ENCODE results near the gene ZNF519.
"Not testable (repeated sequence)": the region's sequence is repeated elsewhere in the genome, so short reads cannot be mapped to it uniquely, and the experiment has no call there.

Gene ZNF519

DNA sequence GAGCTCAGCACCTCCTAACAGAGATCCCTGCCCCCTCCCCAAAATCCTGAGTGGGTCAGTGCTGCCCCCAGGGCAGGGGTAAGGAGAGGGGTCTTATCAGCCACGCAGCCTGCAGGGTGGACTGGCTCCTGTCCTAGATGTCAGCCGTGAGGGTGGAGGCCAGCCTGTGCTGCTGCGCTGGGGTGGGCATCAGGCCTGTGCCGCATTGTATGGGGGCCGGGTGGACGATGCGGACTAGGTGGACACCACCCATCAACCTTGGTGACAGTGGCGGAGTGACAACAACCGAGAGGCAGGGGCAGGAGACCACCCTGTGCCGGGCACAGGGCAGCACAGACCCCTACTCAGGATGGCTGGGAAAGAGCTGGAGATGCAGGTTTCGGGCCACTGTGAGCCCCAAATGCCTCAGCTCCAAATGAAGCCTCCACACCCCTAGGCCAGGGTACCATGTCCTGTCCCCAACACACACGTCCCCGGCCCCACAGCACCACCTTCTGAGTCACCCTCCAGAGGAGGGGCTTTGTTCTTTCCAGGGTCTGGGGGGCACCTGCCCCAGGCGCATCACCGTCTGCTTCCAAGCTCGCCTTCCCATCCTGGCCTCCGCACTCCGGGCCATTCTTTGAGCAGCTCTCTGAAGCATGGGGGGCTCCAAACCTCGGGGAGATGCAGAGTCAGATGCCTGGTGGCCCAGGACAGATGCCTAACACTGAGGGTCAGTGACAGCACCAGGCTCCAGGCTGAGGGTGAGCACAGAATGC, 13.5 kb upstream of the ZNF519 start:
- H3K9ac ChIP-seq (ENCODE audit: low read depth in 1 of 2, low read length in 2 of 2); H3K36me3 ChIP-seq (ENCODE audit: control insufficient read depth in 2 of 2, insufficient read depth in 2 of 2, low read length in 2 of 2); H3K4me1 ChIP-seq (ENCODE audit: control insufficient read depth in 2 of 2, insufficient read depth in 2 of 2, low read length in 2 of 2); H3K27ac ChIP-seq (ENCODE audit: low read depth in 2 of 2, low read length in 2 of 2); H3K9me3 ChIP-seq (ENCODE audit: control insufficient read depth in 2 of 2, low read length in 2 of 2); H3K27me3 ChIP-seq (ENCODE audit: control insufficient read depth in 2 of 2, insufficient read depth in 2 of 2, low read length in 2 of 2); H3K4me3 ChIP-seq (ENCODE audit: low read length in 2 of 2): not testable (repeated sequence)

DNA sequence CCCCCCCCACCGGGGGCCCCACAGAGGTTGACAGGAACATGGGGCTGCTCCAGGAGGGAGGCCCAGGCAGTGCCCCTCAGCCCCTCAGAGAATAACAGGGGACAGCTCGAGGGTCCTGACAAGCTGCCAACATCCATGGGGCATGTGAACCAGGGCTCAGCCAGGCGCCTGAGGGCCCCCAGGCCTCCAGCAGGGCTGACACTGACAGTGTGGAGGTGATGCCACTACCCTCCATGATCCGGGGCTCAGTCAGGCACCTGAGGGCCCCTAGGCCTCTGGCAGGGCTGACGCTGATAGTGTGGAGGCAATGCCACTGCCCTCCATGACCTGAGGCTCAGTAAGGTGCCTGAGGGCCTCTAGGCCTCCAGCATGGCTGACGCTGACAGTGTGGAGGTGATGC, 12.8 kb upstream of the ZNF519 start:
- H3K9ac ChIP-seq (ENCODE audit: low read depth in 1 of 2, low read length in 2 of 2); H3K27me3 ChIP-seq (ENCODE audit: control insufficient read depth in 2 of 2, insufficient read depth in 2 of 2, low read length in 2 of 2); H3K36me3 ChIP-seq (ENCODE audit: control insufficient read depth in 2 of 2, insufficient read depth in 2 of 2, low read length in 2 of 2); H3K27ac ChIP-seq (ENCODE audit: low read depth in 2 of 2, low read length in 2 of 2); H3K4me1 ChIP-seq (ENCODE audit: control insufficient read depth in 2 of 2, insufficient read depth in 2 of 2, low read length in 2 of 2); H3K9me3 ChIP-seq (ENCODE audit: control insufficient read depth in 2 of 2, low read length in 2 of 2); H3K4me3 ChIP-seq (ENCODE audit: low read length in 2 of 2): not testable (repeated sequence)

DNA sequence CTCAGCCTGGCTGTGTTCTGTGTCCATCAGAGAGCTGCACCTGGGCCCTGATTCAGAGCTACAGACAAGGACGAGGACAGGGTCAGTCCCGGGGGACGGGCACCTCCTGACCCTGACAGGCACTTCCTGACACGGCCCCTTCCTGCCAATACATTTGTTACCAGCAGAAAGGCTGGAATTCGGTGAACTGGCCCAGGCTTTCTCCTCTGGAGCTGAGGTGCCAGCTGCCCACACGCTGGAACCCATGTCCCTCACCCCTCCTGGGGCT, 12.3 kb upstream of the ZNF519 start:
- no peak overlapping the region for H3K9ac ChIP-seq (ENCODE audit: low read depth in 1 of 2, low read length in 2 of 2)
- no peak overlapping the region for H3K27ac ChIP-seq (ENCODE audit: low read depth in 2 of 2, low read length in 2 of 2)
- H3K36me3 ChIP-seq (ENCODE audit: control insufficient read depth in 2 of 2, insufficient read depth in 2 of 2, low read length in 2 of 2): no peaks in the 10 kb centered on the region

DNA sequence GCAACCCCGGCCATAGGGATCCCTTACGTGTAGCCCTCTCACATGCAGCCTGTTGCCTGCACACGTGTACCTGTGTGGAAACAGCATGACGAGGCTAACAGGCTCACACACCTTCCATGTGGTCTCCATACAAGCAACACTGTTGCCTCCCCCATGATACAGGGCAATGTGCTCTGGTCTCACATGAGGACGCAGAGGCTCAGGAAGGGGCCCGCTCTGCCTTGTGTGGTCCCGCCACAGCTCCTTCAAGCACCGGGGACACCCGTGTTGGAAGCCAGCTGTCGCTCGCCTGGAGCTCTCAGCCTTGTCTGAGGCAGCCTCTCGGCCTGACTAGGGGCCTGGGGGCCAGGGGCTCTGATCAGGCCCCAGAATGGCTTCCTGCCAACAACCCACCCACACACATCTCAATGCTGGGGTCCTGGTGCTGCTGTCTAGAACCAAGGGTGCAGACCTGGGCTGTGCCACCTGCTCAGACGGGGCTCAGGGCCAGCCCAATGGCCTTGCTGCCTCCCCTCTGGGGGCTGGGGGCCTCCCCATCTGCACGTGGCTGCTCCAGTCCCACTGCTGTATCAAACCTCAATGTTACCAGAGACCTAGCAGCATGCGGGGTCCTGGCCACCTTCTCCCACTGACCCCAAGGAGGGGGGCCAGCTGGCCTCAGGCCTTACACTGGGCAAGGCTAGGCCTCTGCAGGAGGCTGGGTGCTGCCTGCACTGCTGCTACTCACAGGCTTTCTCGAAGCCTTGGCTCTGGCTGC, 11.8 kb upstream of the ZNF519 start:
- not testable (repeated sequence) for H3K9me3 ChIP-seq (ENCODE audit: control insufficient read depth in 2 of 2, low read length in 2 of 2); H3K4me3 ChIP-seq (ENCODE audit: low read length in 2 of 2); H3K4me1 ChIP-seq (ENCODE audit: control insufficient read depth in 2 of 2, insufficient read depth in 2 of 2, low read length in 2 of 2); H3K9ac ChIP-seq (ENCODE audit: low read depth in 1 of 2, low read length in 2 of 2); H3K36me3 ChIP-seq (ENCODE audit: control insufficient read depth in 2 of 2, insufficient read depth in 2 of 2, low read length in 2 of 2); H3K27me3 ChIP-seq (ENCODE audit: control insufficient read depth in 2 of 2, insufficient read depth in 2 of 2, low read length in 2 of 2); H3K27ac ChIP-seq (ENCODE audit: low read depth in 2 of 2, low read length in 2 of 2)

More for the DNA sequence above, 12.3 kb upstream of the ZNF519 start:
- Histone ChIP-seq H3K27me3 (ENCODE audit: control insufficient read depth in 2 of 2, insufficient read depth in 2 of 2, low read length in 2 of 2) (no peaks in the 10 kb centered on the region), H3K9me3 (ENCODE audit: control insufficient read depth in 2 of 2, low read length in 2 of 2) (no peaks in the 10 kb centered on the region), H3K4me1 (ENCODE audit: control insufficient read depth in 2 of 2, insufficient read depth in 2 of 2, low read length in 2 of 2) (no peaks in the 10 kb centered on the region), H3K4me3 (ENCODE audit: low read length in 2 of 2) (no peak overlapping the region)

DNA sequence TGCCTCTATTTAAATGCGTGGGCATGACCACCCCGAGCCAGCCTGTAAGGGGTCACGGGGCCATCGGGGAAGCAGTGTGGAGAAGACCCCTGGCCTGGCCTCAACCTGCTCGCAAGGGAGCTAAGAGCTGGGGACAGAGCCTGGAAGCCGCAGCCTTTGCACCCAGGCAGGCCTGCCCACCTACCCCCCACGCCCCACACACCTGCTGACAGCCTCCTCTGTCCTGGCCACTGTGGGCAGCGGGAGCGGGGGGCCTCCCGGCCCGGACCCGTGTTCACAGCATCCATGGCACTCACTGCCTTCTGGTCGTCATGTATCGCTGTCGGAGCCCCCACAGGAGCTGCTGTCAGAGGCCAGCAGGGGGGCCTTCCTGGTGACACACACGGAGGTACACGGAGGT, 11.2 kb upstream of the ZNF519 start:
- not testable (repeated sequence) for H3K4me3 ChIP-seq (ENCODE audit: low read length in 2 of 2); H3K9ac ChIP-seq (ENCODE audit: low read depth in 1 of 2, low read length in 2 of 2); H3K36me3 ChIP-seq (ENCODE audit: control insufficient read depth in 2 of 2, insufficient read depth in 2 of 2, low read length in 2 of 2); H3K27ac ChIP-seq (ENCODE audit: low read depth in 2 of 2, low read length in 2 of 2); H3K4me1 ChIP-seq (ENCODE audit: control insufficient read depth in 2 of 2, insufficient read depth in 2 of 2, low read length in 2 of 2); H3K27me3 ChIP-seq (ENCODE audit: control insufficient read depth in 2 of 2, insufficient read depth in 2 of 2, low read length in 2 of 2); H3K9me3 ChIP-seq (ENCODE audit: control insufficient read depth in 2 of 2, low read length in 2 of 2)

DNA sequence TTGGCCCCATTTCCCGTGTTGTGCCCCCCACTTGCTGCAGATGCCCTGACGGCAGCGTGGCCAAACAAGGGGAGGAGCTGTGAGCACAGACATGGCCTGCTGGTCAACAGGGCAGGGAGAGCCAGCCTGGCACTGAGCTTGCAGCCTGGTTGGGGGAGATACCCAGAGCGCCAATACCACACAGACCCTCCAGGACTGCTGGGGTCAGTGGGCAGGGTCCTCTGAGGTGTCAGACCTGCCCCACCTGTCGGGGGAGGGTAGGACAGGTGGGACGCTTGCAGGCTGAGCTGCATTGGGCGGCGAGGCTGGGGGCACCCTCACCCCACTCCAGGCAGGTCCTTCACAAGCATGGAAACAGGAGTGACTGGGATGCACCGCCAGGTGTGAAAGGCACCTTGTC, 9.9 kb upstream of the ZNF519 start:
- not testable (repeated sequence) for H3K4me1 ChIP-seq (ENCODE audit: control insufficient read depth in 2 of 2, insufficient read depth in 2 of 2, low read length in 2 of 2); H3K4me3 ChIP-seq (ENCODE audit: low read length in 2 of 2); H3K9ac ChIP-seq (ENCODE audit: low read depth in 1 of 2, low read length in 2 of 2); H3K27ac ChIP-seq (ENCODE audit: low read depth in 2 of 2, low read length in 2 of 2); H3K9me3 ChIP-seq (ENCODE audit: control insufficient read depth in 2 of 2, low read length in 2 of 2); H3K36me3 ChIP-seq (ENCODE audit: control insufficient read depth in 2 of 2, insufficient read depth in 2 of 2, low read length in 2 of 2); H3K27me3 ChIP-seq (ENCODE audit: control insufficient read depth in 2 of 2, insufficient read depth in 2 of 2, low read length in 2 of 2)

DNA sequence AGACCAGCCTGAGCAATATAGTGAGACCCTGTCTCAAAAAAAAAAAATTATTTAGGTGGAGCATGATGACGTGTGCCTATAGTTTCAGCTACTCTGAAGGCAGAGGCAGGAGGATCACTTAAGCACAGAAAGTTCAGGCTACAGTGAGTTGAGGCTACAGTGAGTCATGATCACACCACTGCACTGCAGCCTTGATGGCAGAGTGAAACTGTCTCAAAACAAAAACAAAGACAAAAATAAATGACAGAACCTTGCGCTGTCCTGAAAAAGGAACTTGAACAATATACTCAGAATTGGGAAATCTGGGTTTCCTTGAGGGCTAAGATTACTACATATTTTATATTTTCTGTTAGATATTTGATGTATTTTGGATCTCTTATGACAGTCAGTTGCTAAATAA, 7.3 kb upstream of the ZNF519 start:
- not testable (repeated sequence) for H3K27ac ChIP-seq (ENCODE audit: low read depth in 2 of 2, low read length in 2 of 2); H3K9me3 ChIP-seq (ENCODE audit: control insufficient read depth in 2 of 2, low read length in 2 of 2); H3K36me3 ChIP-seq (ENCODE audit: control insufficient read depth in 2 of 2, insufficient read depth in 2 of 2, low read length in 2 of 2); H3K4me1 ChIP-seq (ENCODE audit: control insufficient read depth in 2 of 2, insufficient read depth in 2 of 2, low read length in 2 of 2); H3K4me3 ChIP-seq (ENCODE audit: low read length in 2 of 2); H3K9ac ChIP-seq (ENCODE audit: low read depth in 1 of 2, low read length in 2 of 2); H3K27me3 ChIP-seq (ENCODE audit: control insufficient read depth in 2 of 2, insufficient read depth in 2 of 2, low read length in 2 of 2)

DNA sequence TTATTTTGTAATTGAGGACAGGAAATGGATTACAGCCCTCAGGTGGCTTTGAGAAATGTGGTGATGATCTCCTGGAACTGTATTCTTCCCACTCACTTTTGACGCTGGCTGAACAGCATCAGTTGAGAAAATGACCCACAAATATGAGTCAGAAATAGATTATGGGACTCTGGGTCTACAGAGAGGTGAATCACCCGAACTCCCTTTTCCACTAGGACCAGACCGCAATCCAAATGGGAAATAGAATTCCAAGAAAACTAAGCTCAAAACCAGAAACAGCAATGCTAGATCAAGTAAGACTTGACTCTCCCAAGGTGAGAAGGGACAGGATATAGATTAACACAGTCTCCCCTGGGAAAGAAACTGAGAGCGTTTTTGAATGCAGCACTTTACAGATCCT, 5.7 kb upstream of the ZNF519 start:
- H3K9ac ChIP-seq (ENCODE audit: low read depth in 1 of 2, low read length in 2 of 2); H3K27me3 ChIP-seq (ENCODE audit: control insufficient read depth in 2 of 2, insufficient read depth in 2 of 2, low read length in 2 of 2); H3K4me3 ChIP-seq (ENCODE audit: low read length in 2 of 2); H3K9me3 ChIP-seq (ENCODE audit: control insufficient read depth in 2 of 2, low read length in 2 of 2); H3K4me1 ChIP-seq (ENCODE audit: control insufficient read depth in 2 of 2, insufficient read depth in 2 of 2, low read length in 2 of 2); H3K27ac ChIP-seq (ENCODE audit: low read depth in 2 of 2, low read length in 2 of 2); H3K36me3 ChIP-seq (ENCODE audit: control insufficient read depth in 2 of 2, insufficient read depth in 2 of 2, low read length in 2 of 2): not testable (repeated sequence)

DNA sequence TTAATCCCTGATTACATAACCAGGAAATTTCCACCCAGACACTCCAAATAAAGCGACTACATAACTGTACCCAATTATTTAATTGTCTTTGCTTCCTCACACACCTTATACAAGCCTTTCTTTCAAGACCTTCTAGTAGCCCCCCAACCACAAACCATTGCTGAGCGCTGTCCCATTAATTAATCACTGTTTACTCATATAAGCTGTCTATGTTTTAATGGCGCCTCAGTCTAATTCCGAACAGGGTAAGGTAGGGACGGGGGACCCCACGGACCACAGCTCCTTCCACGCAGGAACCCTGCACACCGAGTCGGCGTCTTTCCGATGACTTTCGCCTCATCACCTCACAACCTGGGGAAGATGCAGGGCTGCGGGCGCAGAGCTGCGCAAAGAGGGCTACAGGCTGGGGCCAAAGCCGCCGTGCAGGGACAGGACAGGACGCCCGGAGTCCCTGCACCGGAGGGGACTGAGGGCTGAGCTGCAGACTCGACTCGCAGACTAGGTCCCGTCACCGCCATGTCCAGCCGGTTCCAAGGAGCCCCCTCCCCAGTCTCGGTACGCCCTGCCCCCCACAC, 452 bp downstream of the ZNF519 start:
- H3K9ac ChIP-seq (ENCODE audit: low read depth in 1 of 2, low read length in 2 of 2): peak overlapping the region; percentile 72 to 75

DNA sequence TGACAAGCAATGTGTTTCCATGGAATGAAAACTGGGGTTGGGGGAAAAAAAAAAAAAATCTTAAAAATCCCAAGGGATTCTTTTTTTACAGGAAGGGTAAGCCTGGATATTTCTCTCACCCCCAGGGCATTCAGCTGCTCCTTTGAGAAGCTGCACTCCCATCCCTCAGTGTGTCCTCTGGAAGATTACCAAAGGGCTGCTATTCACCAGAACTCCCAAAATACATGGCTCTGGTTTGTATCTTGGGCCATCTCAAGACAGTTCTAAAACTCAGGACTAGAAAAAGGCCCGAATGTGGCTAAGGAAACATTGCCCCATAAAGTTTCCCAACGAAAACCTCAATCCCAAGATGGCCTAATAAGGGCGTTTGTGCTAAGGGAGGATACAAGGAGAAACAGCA, 1.4 kb downstream of the ZNF519 start:
- not testable (repeated sequence) for H3K27me3 ChIP-seq (ENCODE audit: control insufficient read depth in 2 of 2, insufficient read depth in 2 of 2, low read length in 2 of 2); H3K27ac ChIP-seq (ENCODE audit: low read depth in 2 of 2, low read length in 2 of 2); H3K4me1 ChIP-seq (ENCODE audit: control insufficient read depth in 2 of 2, insufficient read depth in 2 of 2, low read length in 2 of 2); H3K9me3 ChIP-seq (ENCODE audit: control insufficient read depth in 2 of 2, low read length in 2 of 2); H3K4me3 ChIP-seq (ENCODE audit: low read length in 2 of 2); H3K36me3 ChIP-seq (ENCODE audit: control insufficient read depth in 2 of 2, insufficient read depth in 2 of 2, low read length in 2 of 2); H3K9ac ChIP-seq (ENCODE audit: low read depth in 1 of 2, low read length in 2 of 2)

More for the DNA sequence above, 452 bp downstream of the ZNF519 start:
- H3K36me3 ChIP-seq (ENCODE audit: control insufficient read depth in 2 of 2, insufficient read depth in 2 of 2, low read length in 2 of 2); H3K4me1 ChIP-seq (ENCODE audit: control insufficient read depth in 2 of 2, insufficient read depth in 2 of 2, low read length in 2 of 2); H3K27me3 ChIP-seq (ENCODE audit: control insufficient read depth in 2 of 2, insufficient read depth in 2 of 2, low read length in 2 of 2); H3K9me3 ChIP-seq (ENCODE audit: control insufficient read depth in 2 of 2, low read length in 2 of 2); H3K27ac ChIP-seq (ENCODE audit: low read depth in 2 of 2, low read length in 2 of 2): not testable (repeated sequence)
- H3K4me3 ChIP-seq (ENCODE audit: low read length in 2 of 2): peak overlapping the region; percentile 79 to 83

All from mucosa of rectum (tissue), 2 donors.